Lower leg skin (tissue), 4 donors: ENCODE results near the gene CARMIL3. TPM values are rescaled to one million over a fixed set of nuclear protein-coding genes. Genes with fewer than 3 reads are reported as not detected.
A peak's percentile ranks its signal among the peaks of the same experiment; 100 is the strongest.

Source experiments
- DNase-seq, 2 donors: peaks; one replicate each; pipeline ENCODE4 v3.0.0-alpha.2; 2019; ENCODE audit warnings: low spot score in 2 of 2
- H3K4me3 ChIP-seq: fragments of 200-600 bp; sonication (generic); 2 replicates; pipeline ENCODE4 v1.5.1; 2017; ENCODE audit warnings: mild to moderate bottlenecking, low read depth; ENCODE audit not compliant: poor library complexity, severe bottlenecking
- POLR2A ChIP-seq, 2 donors: fragments of 450-650 bp; IDR thresholded peaks; one replicate each; pipeline ENCODE4 v1.6.1; 2016 to 2017; ENCODE audit warnings: antibody characterized with exemption in 2 of 2, mild to moderate bottlenecking in 1 of 2, moderate library complexity in 1 of 2
- WGBS, 2 donors: methylation state at CpG; one replicate each; pipeline ENCODE4 v1.1.5; 2018; 5-methylcytosine and 5-hydroxymethylcytosine counted together
- intact Hi-C: fragments of 100-400 bp; cut with DNase I; formaldehyde crosslinking; loops from one replicate; pipeline ENCODE4 v1.15.0; 2023; ENCODE audit warnings: low total_unique reads
- total RNA-seq, 4 donors: library from RNA; depleted of rRNA; stranded (reverse); fragments of >200 nt; gene quantifications; one replicate each; pipeline ENCODE4 v1.1.0, GENCODE V29; 2016
- TF ChIP-seq, protein P1 (sequence below), 3 donors: fragments of 450-650 bp; IDR thresholded peaks; one replicate each; pipeline ENCODE4 v1.5.1; 2016; ENCODE audit warnings: antibody characterized with exemption in 3 of 3, mild to moderate bottlenecking in 3 of 3, moderate library complexity in 2 of 3

Gene CARMIL3
- total RNA-seq, 4 donors from 2014 or later = 2.8 to 7.6 (median 5.2) TPM

DNA sequence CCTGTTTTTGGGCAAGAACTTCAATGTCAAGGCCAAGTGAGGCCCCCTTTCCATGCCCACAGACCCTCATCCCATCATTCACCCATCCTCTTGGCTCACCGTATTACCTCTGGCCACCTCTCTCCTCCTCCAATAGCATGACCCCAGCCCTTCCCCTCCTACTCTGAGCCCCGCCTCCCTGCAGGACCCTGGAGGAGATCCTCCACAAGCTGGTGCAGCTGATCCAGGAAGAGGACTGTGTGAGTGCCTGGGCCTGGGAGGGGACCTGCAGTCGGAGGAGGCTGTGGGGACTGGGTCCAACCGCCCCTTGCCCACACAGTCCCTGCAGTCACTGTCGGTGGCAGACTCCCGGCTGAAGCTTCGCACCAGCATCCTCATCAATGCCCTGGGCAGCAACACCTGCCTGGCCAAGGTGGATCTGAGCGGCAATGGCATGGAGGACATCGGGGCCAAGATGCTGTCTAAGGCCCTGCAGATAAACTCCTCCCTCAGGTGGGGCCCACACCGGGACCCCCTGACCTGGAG is 7.2 kb downstream of the CARMIL3 start:
- no peak for TF ChIP-seq POLR2A (IDR thresholded peaks at IDR 0.05)
- TF ChIP-seq, protein P1, sequence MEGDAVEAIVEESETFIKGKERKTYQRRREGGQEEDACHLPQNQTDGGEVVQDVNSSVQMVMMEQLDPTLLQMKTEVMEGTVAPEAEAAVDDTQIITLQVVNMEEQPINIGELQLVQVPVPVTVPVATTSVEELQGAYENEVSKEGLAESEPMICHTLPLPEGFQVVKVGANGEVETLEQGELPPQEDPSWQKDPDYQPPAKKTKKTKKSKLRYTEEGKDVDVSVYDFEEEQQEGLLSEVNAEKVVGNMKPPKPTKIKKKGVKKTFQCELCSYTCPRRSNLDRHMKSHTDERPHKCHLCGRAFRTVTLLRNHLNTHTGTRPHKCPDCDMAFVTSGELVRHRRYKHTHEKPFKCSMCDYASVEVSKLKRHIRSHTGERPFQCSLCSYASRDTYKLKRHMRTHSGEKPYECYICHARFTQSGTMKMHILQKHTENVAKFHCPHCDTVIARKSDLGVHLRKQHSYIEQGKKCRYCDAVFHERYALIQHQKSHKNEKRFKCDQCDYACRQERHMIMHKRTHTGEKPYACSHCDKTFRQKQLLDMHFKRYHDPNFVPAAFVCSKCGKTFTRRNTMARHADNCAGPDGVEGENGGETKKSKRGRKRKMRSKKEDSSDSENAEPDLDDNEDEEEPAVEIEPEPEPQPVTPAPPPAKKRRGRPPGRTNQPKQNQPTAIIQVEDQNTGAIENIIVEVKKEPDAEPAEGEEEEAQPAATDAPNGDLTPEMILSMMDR (IDR thresholded peaks at IDR 0.05) = no peak
- no peak overlapping the region for H3K4me3 ChIP-seq
- WGBS, 2 donors = 86 to 90% methylated on average over 9 to 10 of the region's 10 CpGs
- intact Hi-C loops = loop anchor here (5.0 kb wide), 1 partner anchor 48 kb away; no protein-coding TSS in a partner anchor
- DNase-seq = no peak

DNA sequence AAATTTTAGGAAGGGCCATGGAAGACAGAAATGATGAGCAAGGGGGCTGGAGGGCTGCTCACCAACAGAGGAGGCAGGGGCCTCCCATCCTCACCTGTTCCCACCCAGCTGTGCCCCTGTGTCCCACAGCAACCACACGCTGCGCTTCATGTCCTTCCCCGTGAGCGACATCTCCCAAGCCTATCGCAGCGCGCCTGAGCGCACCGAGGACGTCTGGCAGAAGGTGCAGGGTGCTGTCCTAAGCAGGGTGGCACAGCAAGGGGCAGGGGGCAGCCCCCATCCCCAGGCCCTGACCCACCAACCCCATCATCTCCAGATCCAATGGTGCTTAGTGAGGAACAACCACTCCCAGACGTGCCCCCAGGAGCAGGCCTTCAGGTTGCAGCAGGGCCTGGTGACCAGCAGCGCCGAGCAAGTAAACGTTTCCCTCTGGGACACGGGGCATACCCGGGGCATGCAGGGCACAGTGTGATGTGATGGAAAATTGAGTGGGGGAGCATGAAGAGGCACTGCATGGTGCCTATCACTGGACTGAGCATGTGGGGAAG is 8.1 kb downstream of the CARMIL3 start:
- no peak for TF ChIP-seq POLR2A (IDR thresholded peaks at IDR 0.05)
- TF ChIP-seq, protein P1 (IDR thresholded peaks at IDR 0.05) = no peak
- no peak overlapping the region for H3K4me3 ChIP-seq
- no peak for DNase-seq
- intact Hi-C loops = loop anchor here (5.0 kb wide), 1 partner anchor 47 kb away; no protein-coding TSS in a partner anchor
- WGBS, 2 donors = 81 to 95% methylated on average over 16 of the region's 16 CpGs

DNA sequence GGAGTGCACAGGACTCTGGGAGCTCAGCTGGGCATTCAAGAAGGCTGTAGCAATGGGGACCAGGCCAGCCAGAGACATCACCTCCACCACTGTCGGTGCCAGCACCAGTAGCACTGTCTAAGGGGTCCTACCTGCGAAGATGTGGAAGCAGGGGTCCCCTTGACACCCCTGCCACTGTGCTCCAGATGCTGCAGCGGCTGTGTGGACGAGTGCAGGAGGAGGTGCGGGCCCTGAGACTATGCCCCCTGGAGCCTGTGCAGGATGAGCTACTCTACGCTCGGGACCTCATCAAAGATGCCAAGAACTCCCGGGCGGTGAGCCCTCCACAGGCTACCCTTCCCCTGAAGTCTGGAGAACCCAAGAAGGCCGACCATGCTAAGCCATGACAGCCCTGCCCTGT is 8.6 kb downstream of the CARMIL3 start:
- TF ChIP-seq, protein P1 (IDR thresholded peaks at IDR 0.05) = no peak
- TF ChIP-seq POLR2A (IDR thresholded peaks at IDR 0.05) = no peak
- intact Hi-C loops = no loop called here
- DNase-seq = no peak
- 88 to 90% methylated on average over 9 to 10 of the region's 10 CpGs for WGBS, 2 donors
- no peak overlapping the region for H3K4me3 ChIP-seq

DNA sequence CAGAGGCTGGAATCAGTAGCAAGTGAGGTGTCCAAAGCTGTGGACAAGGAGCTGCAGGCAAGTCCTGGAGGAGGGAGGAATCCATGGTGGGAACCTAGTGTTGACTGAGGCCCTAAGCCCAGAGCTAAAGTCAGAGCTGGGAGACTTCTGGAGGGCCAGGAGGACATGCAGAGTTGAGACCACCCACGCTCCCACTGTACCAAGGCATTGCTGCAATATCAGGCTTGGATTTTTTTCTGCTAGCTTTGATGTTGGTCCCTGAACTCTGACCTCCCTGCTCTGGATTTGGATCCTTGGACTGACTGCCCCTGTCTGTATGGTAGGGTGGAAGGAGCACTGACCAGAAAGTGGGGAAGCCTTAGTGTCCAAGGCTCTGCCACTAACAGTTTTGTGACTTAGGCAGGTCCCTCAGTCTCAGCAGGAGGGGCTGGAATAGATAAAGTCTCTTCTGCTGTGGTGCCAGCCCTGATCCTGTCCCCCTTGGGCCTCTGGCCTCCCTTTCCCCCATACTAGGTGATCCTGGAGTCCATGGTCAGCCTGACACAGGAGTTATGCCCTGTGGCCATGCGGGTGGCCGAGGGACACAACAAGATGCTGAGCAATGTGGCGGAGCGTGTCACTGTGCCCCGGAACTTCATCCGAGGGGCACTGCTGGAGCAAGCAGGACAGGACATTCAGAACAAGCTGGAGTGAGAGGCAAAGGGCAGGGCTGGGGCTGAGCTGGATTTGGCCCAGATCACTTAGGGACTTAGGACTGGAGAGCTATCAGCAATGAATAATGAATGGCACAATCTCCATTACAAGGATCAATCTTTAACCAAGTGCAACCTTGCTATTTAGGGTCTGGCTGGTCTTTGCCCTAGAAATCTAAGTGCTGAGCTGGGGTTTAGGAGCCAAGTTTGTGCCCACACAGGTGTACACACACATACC is 9.4 kb downstream of the CARMIL3 start:
- 92 to 96% methylated on average over 7 of the region's 7 CpGs for WGBS, 2 donors
- no peak overlapping the region for H3K4me3 ChIP-seq
- no peak for DNase-seq
- TF ChIP-seq POLR2A (IDR thresholded peaks at IDR 0.05) = no peak
- TF ChIP-seq, protein P1 (IDR thresholded peaks at IDR 0.05) = no peak
- intact Hi-C loops = no loop called here

DNA sequence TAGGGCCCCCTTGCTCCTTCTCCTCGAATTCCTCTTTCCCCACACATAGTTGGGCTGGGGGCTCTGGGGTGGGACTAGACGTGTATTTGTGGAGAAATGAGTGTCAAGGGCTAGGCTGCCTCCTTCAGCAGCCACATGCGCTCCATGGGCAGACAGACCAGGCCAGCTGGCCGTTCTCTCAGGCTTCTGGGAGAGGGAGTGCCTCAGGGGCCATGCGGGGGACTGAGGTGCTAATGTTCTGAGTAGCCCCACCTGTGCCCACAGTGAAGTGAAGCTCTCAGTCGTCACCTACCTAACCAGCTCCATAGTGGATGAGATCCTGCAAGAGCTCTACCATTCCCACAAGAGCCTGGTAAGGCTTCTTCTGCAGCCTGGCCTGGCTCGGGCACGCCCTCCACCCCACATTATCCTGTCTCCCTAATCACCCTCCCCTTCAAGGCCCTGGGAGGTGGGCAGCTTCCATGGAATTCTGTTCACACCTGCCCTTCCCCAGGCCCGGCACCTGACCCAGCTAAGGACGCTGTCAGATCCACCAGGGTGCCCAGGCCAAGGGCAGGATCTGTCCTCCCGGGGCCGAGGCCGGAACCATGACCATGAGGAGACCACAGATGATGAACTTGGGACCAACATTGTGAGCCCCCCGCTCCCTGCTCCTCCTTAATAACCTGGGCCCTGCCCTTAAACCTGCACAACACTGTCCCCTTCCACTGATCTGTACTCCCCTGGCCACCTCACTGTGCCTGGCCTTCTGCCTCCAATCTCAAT is 10.6 kb downstream of the CARMIL3 start:
- DNase-seq = no peak
- WGBS, 2 donors = 88 to 93% methylated on average over 12 to 13 of the region's 14 CpGs
- H3K4me3 ChIP-seq = no peak overlapping the region
- intact Hi-C loops = no loop called here
- no peak for TF ChIP-seq POLR2A (IDR thresholded peaks at IDR 0.05)
- TF ChIP-seq, protein P1 (IDR thresholded peaks at IDR 0.05) = peak in 1 of 3 donors; percentile 19
